ENCODE results near the gene MTHFD1. TPM values are rescaled to one million over a fixed set of nuclear protein-coding genes. Genes with fewer than 3 reads are reported as not detected.

MTHFD1 gene
- total RNA-seq, 2 donors from 2014 or later = 29.0 to 31.1 TPM

- Mint-ChIP-seq H3K36me3 (ENCODE audit: low read depth) (peaks cover 13% of the 10 kb centered on the region), H3K27me3 (no peaks in the 10 kb centered on the region), H3K4me3 (no peak overlapping the region), H3K27ac (peak overlapping the region; percentile 87), H3K4me1 (peaks cover 20% of the 10 kb centered on the region)
- DNase-seq (no peak), ATAC-seq (no peak)
- H3K9me3 ChIP-seq (ENCODE audit: control insufficient read depth, low read length, poor library complexity, severe bottlenecking) = no peaks in the 10 kb centered on the region
Observed at GRCh38 chr14:64444140-64444539, 56.0 kb downstream of the MTHFD1 start.

- H3K36me3 Mint-ChIP-seq (ENCODE audit: low read depth) = peaks cover 11% of the 10 kb centered on the region
Observed at GRCh38 chr14:64444984-64445845, 57.1 kb downstream of the MTHFD1 start.

DNA sequence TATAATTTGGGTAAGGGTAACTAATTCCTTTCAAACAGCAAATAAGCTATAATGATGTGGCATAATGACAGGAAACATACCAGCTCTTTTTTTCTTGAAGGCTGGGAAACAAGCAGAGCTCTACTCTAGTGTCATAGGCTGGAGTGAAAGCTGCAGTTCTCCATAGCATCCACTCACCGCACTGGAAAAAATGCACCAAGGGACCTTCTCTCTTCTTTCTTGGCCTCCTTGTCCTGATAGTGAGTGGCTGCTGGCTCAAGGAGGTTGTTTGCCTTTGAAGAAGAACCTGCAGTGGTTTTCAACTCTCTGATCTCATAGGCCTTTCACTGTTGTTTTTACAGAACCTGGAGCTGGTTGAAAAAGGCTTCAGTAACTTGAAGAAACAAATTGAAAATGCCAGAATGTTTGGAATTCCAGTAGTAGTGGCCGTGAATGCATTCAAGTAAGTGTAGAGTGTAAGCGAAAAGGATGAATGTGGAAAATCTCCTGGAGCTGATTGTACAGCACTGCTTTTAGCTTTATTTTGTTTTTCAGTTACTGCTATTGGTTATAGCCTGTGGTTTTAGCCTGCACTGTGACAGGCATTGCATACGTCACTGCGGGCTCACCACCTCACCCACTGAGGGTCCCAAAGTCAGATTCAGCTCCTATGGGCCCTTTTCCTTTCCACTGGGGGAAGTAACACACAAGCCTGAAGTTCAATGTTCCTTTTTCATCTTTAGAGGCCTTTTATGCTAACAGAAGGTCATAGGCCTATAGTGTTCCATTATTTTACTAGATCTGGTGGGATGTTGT, 59.9 kb downstream of the MTHFD1 start:
- Mint-ChIP-seq H3K36me3 (ENCODE audit: low read depth) (peaks cover 8% of the 10 kb centered on the region), H3K4me3 (no peak overlapping the region), H3K27ac (no peak overlapping the region), H3K27me3 (no peaks in the 10 kb centered on the region), H3K4me1 (peaks cover 27% of the 10 kb centered on the region)
- DNase-seq = no peak
- no peak for ATAC-seq
- H3K9me3 ChIP-seq (ENCODE audit: control insufficient read depth, low read length, poor library complexity, severe bottlenecking) = no peaks in the 10 kb centered on the region

More at GRCh38 chr14:64444984-64445845, 57.1 kb downstream of the MTHFD1 start:
- Mint-ChIP-seq H3K4me3 (no peak overlapping the region), H3K27me3 (no peaks in the 10 kb centered on the region), H3K27ac (peak overlapping the region; percentile 87), H3K4me1 (peaks cover 23% of the 10 kb centered on the region)
- DNase-seq (no peak), ATAC-seq (peak; percentile 92)
- no peaks in the 10 kb centered on the region for H3K9me3 ChIP-seq (ENCODE audit: control insufficient read depth, low read length, poor library complexity, severe bottlenecking)

- Mint-ChIP-seq H3K27ac (no peak overlapping the region), H3K4me3 (no peak overlapping the region), H3K4me1 (peaks cover 12% of the 10 kb centered on the region), H3K36me3 (ENCODE audit: low read depth) (peaks cover 4% of the 10 kb centered on the region), H3K27me3 (no peaks in the 10 kb centered on the region)
- H3K9me3 ChIP-seq (ENCODE audit: control insufficient read depth, low read length, poor library complexity, severe bottlenecking) = no peaks in the 10 kb centered on the region
- ATAC-seq (no peak), DNase-seq (no peak)
Observed at GRCh38 chr14:64450255-64450654, 62.1 kb downstream of the MTHFD1 start.

- Mint-ChIP-seq H3K36me3 (ENCODE audit: low read depth) (peaks cover 4% of the 10 kb centered on the region), H3K4me1 (peaks cover 9% of the 10 kb centered on the region), H3K27ac (no peak overlapping the region), H3K27me3 (no peaks in the 10 kb centered on the region), H3K4me3 (no peak overlapping the region)
- ATAC-seq (no peak), DNase-seq (no peak)
- H3K9me3 ChIP-seq (ENCODE audit: control insufficient read depth, low read length, poor library complexity, severe bottlenecking) = no peaks in the 10 kb centered on the region
Observed at GRCh38 chr14:64454671-64455070, 66.5 kb downstream of the MTHFD1 start.

DNA sequence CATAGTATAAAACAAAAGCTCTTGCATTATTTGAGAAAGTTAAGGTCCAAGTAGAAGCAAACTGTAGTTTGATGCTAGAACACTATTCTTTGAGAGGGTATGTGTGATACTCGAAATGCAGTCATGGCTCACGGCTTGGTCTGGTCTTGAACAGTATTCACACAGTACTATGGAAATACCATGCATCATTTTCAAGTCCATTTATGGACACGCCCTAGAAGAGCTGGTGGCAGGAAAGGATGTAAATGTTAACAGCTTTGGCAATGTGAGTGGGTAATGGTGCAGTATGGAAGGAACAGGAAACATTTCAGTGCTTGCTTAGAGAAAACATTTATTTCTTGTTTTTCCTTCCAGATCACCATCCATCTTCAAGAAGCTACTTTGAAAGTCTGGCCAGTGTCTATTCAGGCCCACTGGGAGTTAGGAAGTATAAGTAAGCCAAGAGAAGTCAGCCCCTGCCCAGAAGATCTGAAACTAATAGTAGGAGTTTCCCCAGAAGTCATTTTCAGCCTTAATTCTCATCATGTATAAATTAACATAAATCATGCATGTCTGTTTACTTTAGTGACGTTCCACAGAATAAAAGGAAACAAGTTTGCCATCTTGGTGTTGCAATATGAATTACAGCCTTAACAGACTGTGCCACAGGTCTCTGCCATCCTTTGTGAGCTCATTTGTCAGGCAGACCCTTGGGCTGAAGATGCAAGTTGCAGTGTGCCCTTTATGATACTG, 71.4 kb downstream of the MTHFD1 start:
- H3K9me3 ChIP-seq (ENCODE audit: control insufficient read depth, low read length, poor library complexity, severe bottlenecking) = no peaks in the 10 kb centered on the region
- peak; percentile 41 for ATAC-seq
- H3K27me3 Mint-ChIP-seq = no peaks in the 10 kb centered on the region
- DNase-seq = no peak
- H3K4me1 Mint-ChIP-seq = peaks cover 7% of the 10 kb centered on the region
- no peak overlapping the region for H3K4me3 Mint-ChIP-seq
- peak overlapping the region; percentile 37 for H3K27ac Mint-ChIP-seq
- peaks cover 5% of the 10 kb centered on the region for H3K36me3 Mint-ChIP-seq (ENCODE audit: low read depth)

GRCh38 chr14:64461221-64461620, 73.1 kb downstream of the MTHFD1 start:
- H3K4me3 Mint-ChIP-seq = no peak overlapping the region
- peak overlapping the region; percentile 51 for H3K27ac Mint-ChIP-seq
- H3K27me3 Mint-ChIP-seq = no peaks in the 10 kb centered on the region
- peaks cover 4% of the 10 kb centered on the region for H3K36me3 Mint-ChIP-seq (ENCODE audit: low read depth)
- DNase-seq (no peak), ATAC-seq (no peak)
- H3K9me3 ChIP-seq (ENCODE audit: control insufficient read depth, low read length, poor library complexity, severe bottlenecking) = no peaks in the 10 kb centered on the region
- H3K4me1 Mint-ChIP-seq = peaks cover 16% of the 10 kb centered on the region

GRCh38 chr14:64463195-64463594, 75.0 kb downstream of the MTHFD1 start:
- no peak for ATAC-seq
- H3K27me3 Mint-ChIP-seq = no peaks in the 10 kb centered on the region
- H3K36me3 Mint-ChIP-seq (ENCODE audit: low read depth) = peaks cover 6% of the 10 kb centered on the region
- H3K4me3 Mint-ChIP-seq = no peak overlapping the region
- no peaks in the 10 kb centered on the region for H3K9me3 ChIP-seq (ENCODE audit: control insufficient read depth, low read length, poor library complexity, severe bottlenecking)
- no peak overlapping the region for H3K27ac Mint-ChIP-seq
- DNase-seq = no peak
- H3K4me1 Mint-ChIP-seq = peaks cover 20% of the 10 kb centered on the region

DNA sequence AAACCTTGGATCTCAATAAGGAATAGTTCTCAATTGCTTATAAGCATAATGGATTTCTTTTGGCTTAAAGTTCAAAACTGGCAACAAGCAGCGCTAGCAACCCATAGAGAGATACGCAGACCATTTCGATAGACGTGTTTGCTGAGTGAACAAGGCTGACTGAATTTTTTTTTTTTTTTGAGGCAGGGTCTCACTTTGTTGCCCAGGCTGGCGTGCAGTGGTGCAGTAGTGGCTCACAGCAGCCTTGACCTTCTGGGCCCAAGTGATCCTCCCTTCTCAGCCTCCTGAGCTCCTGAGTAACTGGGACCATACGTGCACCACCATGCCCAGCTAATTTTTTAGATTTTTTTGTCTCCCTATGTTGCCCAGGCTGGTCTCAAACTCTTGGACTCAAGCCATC, 75.7 kb downstream of the MTHFD1 start:
- H3K4me1 Mint-ChIP-seq = peaks cover 26% of the 10 kb centered on the region
- H3K36me3 Mint-ChIP-seq (ENCODE audit: low read depth) = peaks cover 6% of the 10 kb centered on the region
- DNase-seq (no peak), ATAC-seq (no peak)
- no peaks in the 10 kb centered on the region for H3K27me3 Mint-ChIP-seq
- no peak overlapping the region for H3K27ac Mint-ChIP-seq
- H3K4me3 Mint-ChIP-seq = peak overlapping the region; percentile 39
- no peaks in the 10 kb centered on the region for H3K9me3 ChIP-seq (ENCODE audit: control insufficient read depth, low read length, poor library complexity, severe bottlenecking)

- no peaks in the 10 kb centered on the region for H3K27me3 Mint-ChIP-seq
- peak overlapping the region; percentile 95 for H3K4me3 Mint-ChIP-seq
- no peaks in the 10 kb centered on the region for H3K9me3 ChIP-seq (ENCODE audit: control insufficient read depth, low read length, poor library complexity, severe bottlenecking)
- peaks cover 4% of the 10 kb centered on the region for H3K36me3 Mint-ChIP-seq (ENCODE audit: low read depth)
- H3K27ac Mint-ChIP-seq = peak overlapping the region; percentile 27
- DNase-seq (no peak), ATAC-seq (no peak)
- H3K4me1 Mint-ChIP-seq = peaks cover 29% of the 10 kb centered on the region
Observed at GRCh38 chr14:64464651-64465050, 76.5 kb downstream of the MTHFD1 start.

DNA sequence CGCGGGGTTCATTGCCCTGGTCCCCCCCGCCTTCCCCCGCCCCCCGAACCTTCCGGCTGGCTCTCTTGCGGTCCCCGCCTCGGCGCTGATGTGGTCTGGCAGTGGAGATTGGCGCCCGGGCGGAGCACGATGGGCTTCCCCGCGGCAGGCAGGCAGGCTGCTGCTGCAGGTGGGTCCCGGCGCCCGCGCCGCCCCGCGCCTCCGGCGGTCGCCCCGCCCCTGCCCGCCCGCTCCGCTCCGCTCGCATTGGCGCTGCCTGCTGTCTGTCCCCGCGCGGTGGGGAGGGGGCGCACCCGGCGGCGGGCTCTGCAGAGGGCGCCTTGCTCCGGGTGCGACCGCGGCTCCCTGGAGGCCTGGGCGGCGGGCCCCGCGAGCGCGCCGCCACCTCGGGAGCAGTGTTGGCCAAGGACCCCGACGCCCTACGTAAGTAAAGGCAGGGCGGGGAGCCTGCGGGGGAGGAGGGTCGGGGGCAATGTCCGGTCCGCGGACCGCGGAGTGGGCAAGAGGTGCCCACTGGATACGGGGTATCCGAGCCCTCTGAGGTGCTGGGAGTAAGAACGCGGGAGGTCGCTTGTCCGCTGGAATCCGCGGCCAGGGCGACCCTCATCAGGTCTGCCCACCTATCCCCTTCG, 77.2 kb downstream of the MTHFD1 start, which contains the start of gene AKAP5:
Gene AKAP5 (plus strand): TSS at position 309 of the 632 bp plus-strand sequence. CDS start 2,896 bp downstream, outside the sequence.
- peak within 1 kb of the TSS; percentile 82 for H3K27ac Mint-ChIP-seq
- DNase-seq = peak; percentile 56 to 71 (median 69)
- H3K27me3 Mint-ChIP-seq = no peaks in the 10 kb centered on the region
- H3K4me3 Mint-ChIP-seq = peak within 1 kb of the TSS; percentile 95
- ATAC-seq = peak; percentile 94
- H3K9me3 ChIP-seq (ENCODE audit: control insufficient read depth, low read length, poor library complexity, severe bottlenecking) = no peaks in the 10 kb centered on the region
- H3K36me3 Mint-ChIP-seq (ENCODE audit: low read depth) = peaks cover 4% of the 10 kb centered on the region
- peaks cover 29% of the 10 kb centered on the region for H3K4me1 Mint-ChIP-seq

- no peaks in the 10 kb centered on the region for H3K9me3 ChIP-seq (ENCODE audit: control insufficient read depth, low read length, poor library complexity, severe bottlenecking)
- peak overlapping the region; percentile 95 for H3K4me3 Mint-ChIP-seq
- H3K36me3 Mint-ChIP-seq (ENCODE audit: low read depth) = peaks cover 3% of the 10 kb centered on the region
- H3K27ac Mint-ChIP-seq = peak overlapping the region; percentile 82
- H3K4me1 Mint-ChIP-seq = peaks cover 28% of the 10 kb centered on the region
- no peak for ATAC-seq
- no peaks in the 10 kb centered on the region for H3K27me3 Mint-ChIP-seq
- no peak for DNase-seq
Observed at GRCh38 chr14:64465831-64466554, 77.8 kb downstream of the MTHFD1 start.
